22Rv1 (cell line): Measurements from ENCODE around the gene NBPF20.
"Not testable (repeated sequence)": the region's sequence is repeated elsewhere in the genome, so short reads cannot be mapped to it uniquely, and the experiment has no call there.

Experiments
- CTCF ChIP-seq: fragments of 450-650 bp; IDR thresholded peaks from 2 replicates; pipeline ENCODE4 v1.5.1; 2017; ENCODE audit warnings: mild to moderate bottlenecking
- ZFX ChIP-seq: fragments of 450-650 bp; IDR thresholded peaks from 2 replicates; pipeline ENCODE4 v1.6.1; 2017; ENCODE audit warnings: antibody characterized with exemption, borderline replicate concordance

DNA sequence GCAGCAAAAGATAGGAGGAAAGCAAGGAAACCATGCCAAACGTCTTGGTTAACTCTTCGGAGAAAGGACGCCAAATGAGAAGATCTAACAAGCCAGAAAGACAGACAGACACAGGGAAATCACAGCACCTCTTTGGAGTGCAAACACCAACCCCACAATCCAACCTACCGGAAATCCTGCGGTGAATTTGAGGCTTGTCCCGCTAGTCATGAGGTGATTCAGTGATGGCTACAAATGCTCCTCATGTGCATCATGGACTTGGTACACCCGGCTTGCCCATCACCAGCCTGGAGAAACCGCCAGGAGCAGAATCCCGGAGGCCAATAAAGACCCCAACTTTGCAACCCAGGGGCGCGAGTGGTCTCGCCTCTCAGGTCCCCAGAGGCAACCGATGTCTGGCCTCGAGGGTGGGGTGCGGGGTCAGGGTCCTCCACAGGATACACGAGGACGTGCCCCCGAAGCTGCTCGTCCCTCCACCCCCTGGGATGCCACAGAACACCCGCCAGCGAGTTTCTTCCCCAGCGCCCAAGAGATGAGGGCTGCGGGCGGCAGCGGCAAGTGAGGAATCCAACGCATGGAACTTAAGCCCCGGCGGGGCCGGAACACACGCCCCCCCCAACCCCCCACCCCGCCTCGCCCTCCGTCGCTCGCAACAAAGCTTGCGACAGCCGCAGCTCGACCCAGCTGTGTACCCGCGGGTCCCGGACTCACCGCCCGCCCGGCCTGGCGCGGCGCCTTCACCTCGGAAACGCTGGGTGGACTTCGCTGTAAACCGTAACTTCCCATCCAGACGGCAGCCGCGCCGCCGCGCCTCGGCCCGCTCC, 579 bp downstream of the NBPF20 start:
- TF ChIP-seq CTCF, ZFX: not testable (repeated sequence)
